GM21447 (cell line): Measurements from ENCODE around the gene MT1M.

Source experiments
- ATAC-seq: cut with Tn5 transposase; IDR thresholded peaks from one replicate; pipeline ENCODE4 v1.9.1; 2021; ENCODE audit not compliant: unreplicated experiment

MT1M gene

DNA sequence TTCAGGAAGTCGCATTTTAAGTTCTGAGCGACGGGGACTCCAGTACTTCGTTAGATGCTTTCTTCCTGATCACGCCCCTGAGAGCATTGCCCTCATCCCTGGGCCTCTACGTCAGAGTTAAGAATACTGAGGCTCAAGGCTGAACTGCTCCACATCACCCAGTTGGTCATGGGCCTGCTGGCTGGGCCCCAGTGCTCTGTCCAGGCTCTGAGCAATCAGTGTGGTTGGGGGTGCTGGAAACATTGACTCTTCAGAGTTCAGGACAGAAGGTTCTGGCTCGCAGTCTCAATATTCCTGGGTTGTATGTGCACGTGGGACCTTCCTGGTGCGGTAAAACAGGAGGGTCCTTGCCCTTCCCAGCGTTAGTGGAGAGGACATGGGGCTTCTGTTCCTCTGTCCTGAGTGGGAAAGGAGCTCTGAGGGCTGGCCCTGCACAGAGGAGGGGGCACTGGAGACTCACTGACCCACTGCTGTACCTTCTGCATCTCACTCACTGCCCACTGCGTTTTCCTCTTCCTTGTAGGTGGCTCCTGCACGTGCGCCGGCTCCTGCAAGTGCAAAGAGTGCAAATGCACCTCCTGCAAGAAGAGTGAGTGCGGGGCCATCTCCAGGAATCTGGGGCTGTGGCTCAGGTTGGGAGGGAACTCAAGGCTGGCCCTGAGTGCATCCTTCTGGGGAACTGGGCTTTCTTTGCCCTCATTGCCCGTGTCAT lies 6.4 kb upstream of the MT1M start:
- ATAC-seq = no peak

GRCh38 chr16:56626685-56627084 lies 5.8 kb upstream of the MT1M start:
- no peak for ATAC-seq

- ATAC-seq = no peak
These were observed 3.7 kb upstream of the MT1M start for GRCh38 chr16:56628486-56629350.

GRCh38 chr16:56629531-56629930 lies 2.9 kb upstream of the MT1M start:
- ATAC-seq = no peak

DNA sequence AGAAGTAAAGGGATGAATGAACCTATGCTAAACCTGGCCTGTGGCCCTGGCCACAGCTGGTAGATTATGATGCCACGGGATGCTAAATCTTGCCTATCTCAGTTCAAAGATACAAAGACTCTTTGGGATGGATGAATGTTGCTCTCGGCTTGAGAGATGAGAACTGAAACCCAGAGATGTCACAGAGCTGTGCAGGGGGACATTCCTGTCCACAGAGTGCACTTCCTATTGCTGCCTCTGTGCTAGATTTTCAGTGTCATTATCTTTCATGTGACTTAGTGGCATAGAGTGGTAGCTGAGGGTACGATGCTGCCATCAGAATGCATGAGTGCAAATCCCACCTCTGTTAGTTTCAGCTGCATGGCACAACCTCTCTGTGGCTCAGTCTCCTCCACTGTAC lies 2.3 kb upstream of the MT1M start:
- peak; percentile 82 for ATAC-seq

DNA sequence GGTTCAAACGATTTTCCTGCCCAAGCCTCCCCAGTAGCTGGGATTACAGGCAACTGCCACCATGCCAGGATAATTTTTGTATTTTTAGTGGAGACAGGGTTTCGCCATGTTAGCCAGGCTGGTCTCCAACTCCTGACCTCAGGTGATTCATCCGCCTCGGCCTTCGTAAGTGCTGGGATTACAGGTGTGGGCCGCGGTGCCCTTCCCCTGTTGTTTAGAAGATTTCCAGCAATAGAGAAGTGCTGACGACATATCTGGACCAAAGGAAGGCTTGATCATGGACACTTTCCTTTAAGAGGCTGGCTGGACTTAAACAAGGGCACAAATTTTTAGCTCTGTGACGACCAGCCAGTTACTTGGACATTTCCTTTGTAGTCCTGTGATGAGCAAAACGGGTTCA lies 1.3 kb upstream of the MT1M start:
- ATAC-seq = no peak

DNA sequence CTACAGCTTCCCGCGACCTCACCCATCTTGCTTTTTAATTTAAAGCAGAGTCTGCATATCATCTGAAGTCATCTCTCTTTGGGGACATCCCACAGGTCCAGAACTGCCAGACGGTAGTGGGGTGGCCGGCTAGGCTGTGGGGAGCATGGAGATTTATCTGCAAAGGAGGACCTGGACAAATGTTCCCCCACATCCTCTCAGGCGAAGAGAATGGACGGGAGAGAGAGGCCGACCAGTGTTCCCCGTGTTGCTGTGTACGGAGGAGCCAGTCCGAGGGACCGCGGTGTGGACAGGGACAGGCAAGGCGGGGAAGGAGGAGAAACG lies 665 bp upstream of the MT1M start:
- ATAC-seq = no peak

DNA sequence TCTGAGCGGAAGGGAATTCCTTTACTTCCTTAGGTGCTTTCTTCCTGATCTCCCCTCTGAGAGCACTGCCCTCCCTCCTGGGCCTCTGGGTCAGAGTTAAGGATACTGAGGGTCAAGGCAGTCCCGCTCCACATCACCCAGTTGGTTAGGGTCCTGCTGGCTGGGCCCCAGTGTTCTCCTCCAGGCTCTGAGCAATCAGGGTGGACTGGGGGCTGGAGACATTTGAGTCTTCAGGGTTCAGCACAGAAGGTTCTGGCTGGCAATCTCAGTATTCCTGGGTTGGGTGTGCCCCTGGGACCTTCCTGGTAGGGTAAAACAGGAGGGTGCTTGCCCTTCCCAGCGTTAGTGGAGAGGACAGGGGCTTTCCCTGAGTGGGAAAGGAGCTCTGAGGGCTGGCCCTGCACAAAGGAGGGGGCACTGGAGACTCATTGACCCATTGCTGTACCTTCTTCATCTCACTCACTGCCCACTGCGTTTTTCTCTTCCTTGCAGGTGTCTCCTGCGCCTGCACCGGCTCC lies 448 bp downstream of the MT1M start:
- no peak for ATAC-seq

- ATAC-seq = no peak
These were observed 1.1 kb downstream of the MT1M start for GRCh38 chr16:56633535-56633934.

GRCh38 chr16:56634715-56635440 lies 2.4 kb downstream of the MT1M start:
- no peak for ATAC-seq

DNA sequence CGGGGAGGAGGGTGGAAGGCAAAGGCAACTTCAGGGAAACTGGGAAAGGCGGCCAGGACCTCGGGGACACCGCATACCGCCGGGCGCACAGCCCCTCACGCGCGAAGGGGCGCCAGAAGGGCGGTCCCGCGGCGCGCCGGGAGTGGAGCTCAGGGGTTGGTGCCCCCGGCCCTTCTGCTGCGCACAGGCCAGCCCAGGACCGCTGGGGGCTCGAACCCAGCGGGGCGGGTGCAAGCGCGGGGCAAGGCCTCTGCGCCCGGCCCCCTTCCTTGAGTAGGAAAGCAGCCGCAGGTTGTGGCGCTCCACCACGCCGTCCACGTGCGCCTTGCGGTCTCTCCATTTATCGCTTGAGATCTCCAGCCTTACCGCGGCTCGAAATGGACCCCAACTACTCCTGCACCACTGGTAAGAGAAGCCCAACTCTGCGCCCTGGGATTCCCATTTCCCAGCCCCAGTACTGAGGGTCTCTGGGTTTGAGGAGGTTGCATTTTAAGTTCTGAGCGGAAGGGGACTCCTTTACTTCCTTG lies 3.0 kb downstream of the MT1M start:
- no peak for ATAC-seq

DNA sequence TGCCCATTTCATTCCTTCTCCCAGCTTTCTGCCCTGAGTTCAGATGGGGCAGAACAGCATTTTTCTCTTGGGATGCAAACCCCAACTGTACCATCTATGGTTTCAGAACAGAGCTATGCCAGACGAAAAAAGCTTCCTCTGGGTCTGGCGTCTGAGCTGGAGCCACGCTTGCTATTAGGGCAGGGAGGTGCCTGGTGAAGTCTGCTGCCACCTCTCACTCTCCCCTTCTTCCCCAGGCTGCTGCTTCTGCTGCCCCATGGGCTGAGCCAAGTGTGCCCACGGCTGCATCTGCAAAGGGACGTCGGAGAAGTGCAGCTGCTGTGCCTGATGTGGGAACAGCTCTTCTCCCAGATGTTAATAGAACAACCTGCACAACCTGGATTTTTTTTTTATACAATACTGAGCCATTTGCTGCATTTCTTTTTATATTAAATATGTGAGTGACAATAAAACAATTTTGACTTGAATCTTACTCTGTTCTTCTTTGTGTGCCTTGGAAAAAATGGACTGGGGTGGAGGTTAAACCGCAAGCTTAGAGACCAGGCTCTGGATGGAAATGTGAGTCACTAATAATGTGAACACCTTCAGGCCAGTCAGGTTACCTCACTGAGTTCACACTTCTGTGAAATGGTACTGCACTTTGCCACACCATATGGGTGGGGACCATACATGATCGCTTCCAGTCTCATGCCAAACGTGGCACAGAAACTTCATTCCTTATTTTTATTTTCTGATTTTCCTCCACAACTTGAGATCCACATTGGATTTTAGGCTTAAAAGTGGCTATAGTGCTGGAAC lies 4.4 kb downstream of the MT1M start:
- ATAC-seq = no peak

DNA sequence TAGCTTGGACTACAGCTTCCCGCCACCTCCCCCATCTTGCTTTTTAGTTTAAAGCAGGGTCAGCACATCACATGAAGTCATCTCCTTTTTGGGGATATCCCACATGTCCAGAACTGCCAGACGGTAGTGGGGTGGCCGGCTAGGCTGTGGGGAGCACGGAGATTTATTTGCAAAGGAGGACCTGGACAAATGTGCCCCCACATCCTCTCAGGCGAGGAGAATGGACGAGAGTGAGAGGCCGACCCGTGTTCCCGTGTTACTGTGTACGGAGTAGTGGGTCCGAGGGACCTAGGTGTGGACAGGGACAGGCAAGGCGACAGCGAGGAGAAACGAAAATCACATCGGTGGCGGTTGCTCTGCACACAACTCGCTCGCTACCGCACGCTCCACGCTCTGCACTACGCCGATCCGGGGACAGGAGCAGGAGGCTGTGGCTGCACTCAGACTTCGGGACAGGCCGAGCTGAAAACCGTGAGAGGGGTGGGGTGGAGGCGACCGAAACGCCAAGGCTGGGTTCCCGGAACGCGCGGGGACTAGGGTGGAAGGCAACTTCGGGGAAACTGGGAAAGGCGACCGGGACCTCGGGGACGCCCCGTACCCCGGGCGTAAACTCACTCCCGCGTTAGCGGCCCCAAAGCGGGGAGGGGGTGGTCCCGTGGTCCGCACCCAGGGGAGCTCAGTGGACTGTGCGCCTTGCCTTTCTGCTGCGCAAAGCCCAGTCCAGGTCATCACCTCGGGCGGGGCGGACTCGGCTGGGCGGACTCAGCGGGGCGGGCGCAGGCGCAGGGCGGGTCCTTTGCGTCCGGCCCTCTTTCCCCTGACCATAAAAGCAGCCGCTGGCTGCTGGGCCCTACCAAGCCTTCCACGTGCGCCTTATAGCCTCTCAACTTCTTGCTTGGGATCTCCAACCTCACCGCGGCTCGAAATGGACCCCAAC lies 5.6 kb downstream of the MT1M start, which contains the start of gene MT1A:
MT1A (plus strand) TSS at position 853 of the 937 bp plus-strand sequence; CDS start at position 926, 73 bp downstream.
- ATAC-seq = no peak

DNA sequence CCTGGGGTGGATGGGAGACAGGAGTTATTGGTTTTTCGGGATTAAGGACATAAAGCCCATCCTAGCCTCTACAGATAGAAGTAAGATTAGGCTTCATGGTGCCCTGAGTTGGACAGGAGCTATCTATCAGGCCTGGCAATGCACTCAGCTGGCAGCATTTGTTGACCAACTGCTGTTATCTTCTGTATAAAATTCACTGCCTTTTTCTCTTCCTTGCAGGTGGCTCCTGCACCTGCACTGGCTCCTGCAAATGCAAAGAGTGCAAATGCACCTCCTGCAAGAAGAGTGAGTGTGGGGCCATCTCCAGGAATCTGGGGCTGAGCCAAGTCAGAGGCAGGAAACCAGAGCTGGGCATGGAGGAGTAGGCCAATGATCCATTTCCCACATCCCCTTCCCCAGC lies 6.6 kb downstream of the MT1M start:
- no peak for ATAC-seq

DNA sequence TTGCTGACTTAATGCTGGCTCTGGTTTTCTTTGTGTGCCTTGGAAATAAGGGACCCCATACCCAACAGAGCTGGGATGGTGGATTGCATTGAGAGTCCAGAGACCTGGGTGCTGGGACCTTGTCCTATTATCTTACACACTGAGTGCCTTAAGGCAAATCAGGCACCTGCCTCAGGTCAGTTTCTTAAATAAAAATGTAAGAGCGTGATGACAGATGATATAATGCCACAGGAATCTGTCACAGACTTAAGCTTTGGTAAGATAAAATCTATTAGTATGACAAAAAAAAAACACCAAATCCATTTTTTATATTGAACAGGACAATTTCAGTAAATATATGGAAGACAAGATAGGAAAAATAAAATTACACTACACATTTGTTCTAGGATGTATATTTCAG lies 7.6 kb downstream of the MT1M start:
- ATAC-seq = no peak

- ATAC-seq = no peak
These were observed 8.7 kb downstream of the MT1M start for GRCh38 chr16:56641166-56641565.

DNA sequence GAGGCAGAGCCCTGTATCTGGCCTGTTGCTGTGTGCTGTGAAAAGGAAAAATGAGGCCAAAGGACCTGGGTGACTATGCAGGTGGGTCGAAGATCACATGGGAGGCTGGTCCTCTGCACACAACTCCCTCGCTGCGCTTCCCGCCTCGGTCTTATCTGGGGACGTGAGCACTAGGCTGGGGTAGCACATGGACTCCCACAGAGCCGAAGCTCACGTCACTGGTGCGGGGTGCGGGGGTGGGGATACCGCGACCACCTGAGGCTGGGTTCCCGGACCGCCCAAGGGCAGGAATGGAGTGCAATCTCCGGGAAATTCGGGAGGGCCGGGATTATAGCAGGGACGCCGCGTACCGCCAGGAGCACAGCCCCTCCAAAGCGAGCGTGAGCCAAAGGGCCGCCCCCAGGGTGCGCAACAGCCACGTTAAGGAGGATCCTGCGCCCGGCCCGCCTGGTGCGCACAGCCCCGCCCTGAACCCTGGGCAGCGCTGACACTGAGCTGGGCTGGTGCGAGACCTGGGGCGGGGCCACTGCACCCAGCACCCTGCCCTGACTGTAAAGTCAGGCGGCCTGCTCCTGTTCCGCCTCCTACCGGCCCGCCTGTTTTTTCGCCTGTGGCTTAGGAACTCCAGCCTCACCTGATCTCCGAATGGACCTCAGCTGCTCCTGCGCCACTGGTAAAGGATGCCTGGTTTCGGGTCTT lies 10.8 kb downstream of the MT1M start:
- peak; percentile 45 for ATAC-seq

- ATAC-seq = no peak
These were observed 11.4 kb downstream of the MT1M start for GRCh38 chr16:56643833-56644232.

DNA sequence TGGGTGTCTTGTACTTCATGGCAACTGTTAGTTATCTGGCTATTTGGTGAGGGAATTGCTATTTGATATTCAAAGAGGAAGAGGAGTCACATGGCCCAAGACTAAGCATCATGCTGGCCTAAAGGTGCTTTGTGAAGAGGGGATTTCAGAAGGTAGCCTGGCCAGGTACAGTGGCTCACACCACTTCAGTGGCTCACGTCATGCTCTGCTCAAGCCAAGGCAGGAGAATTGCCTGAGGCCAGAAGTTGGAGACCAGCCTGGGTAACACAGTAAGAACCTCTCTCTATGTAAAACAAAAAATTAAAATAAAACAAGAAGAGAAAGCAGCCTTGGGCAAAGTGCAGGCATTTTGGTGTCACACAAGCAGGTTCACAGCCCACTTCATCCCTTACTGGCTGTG lies 12.9 kb downstream of the MT1M start:
- ATAC-seq = no peak
